ENCODE results near the gene SLC36A1.

SLC36A1 gene

DNA sequence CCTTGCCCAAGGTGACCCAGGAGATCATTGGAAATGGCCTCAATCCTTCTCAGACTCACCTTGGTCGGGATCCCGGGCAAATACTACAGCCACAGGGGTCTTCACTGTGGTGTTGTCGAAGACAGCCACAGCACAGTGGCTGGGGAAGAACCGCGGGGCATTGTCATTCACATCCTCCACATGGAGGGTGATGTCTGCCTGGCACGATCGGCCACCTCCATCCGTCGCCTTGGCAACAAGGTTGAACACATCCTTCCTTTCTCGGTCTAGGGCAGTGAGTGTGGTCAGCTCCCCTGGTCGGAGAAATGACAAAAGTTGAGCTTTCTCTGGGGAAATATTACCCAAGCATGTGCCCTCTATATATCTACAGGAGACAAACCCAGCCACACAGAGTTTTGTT lies 86.9 kb downstream of the SLC36A1 start:
- DNase-seq (ENCODE audit: low read depth) = no peak

DNA sequence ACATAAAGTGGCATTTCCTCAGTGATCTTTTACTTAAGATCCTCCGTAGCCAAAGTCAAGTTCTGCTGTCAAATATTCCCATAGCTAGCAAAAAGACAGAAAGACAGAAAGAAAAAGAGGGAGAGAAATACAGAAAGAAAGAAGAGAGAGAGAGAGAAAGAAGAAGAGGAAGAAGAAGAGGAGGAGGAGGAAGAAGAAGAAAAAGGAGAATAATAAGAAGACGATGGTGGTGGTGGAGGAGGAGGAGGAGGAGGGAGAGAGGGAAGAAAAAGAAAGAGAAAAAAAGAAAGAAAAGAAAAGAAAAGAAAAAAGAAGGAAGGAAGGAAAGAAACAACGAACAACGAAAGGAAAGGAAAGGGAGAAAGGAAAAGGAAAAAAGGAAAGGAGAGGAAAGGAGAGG lies 89.6 kb downstream of the SLC36A1 start:
- DNase-seq (ENCODE audit: low read depth) = no peak

DNA sequence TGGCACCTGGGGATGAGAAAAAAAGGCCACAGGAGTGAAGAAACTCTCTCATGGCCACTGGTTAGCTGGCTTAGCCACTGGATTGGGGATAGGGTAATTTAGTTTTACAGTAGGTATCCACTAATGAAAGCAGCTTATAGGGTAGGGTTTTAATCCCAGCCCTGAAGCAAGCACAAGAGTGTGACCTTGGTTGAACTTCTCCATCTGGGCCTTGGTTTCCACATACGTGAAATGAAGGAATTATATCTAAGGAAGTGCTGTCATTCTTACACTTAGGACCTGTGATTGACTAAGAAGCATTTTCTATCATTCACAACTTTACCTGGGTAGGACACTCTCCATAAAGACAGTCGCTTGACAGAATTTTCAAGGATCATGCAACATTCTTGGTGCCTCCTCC lies 94.2 kb downstream of the SLC36A1 start:
- no peak for DNase-seq (ENCODE audit: low read depth)
